ENCODE results near the gene NOC3L. TPM values are rescaled to one million over a fixed set of nuclear protein-coding genes. Genes with fewer than 3 reads are reported as not detected.

NOC3L gene
- total and polyA plus RNA-seq, 9 of the 15 experiments (the other 6 are each of a cell fraction or from before 2014, with no cell fraction given), result 23.8 to 57.6 (median 32.6) TPM

- TF ChIP-seq ZNF277 (CRISPR knock-in tag; IDR thresholded peaks at IDR 0.05; ENCODE audit: borderline replicate concordance), result no peak
- peak; percentile 63 for TF ChIP-seq FIP1L1 (IDR thresholded peaks at IDR 0.05; ENCODE audit: low read depth, low read length, poor library complexity, severe bottlenecking)
- TF ChIP-seq RBFOX2 (IDR thresholded peaks at IDR 0.05; ENCODE audit: low read depth, low read length), result peak; percentile 42
- no peak for TF ChIP-seq SAFB (IDR thresholded peaks at IDR 0.05; ENCODE audit: borderline replicate concordance, low read depth, low read length)
- TF ChIP-seq RBM25 (IDR thresholded peaks at IDR 0.05; ENCODE audit: low read depth, low read length, severe bottlenecking), result peak; percentile 3
- TF ChIP-seq UBTF (IDR thresholded peaks at IDR 0.05; ENCODE audit: borderline replicate concordance in 1 of 2, low read depth in 2 of 2, low read length in 2 of 2), result peak in 1 of 2 experiments; percentile 86; a peak in 2 of 4 replicates
- peak; percentile 40 for TF ChIP-seq RBBP5 (IDR thresholded peaks at IDR 0.05; ENCODE audit: borderline replicate concordance, insufficient read depth, low read length, poor library complexity, severe bottlenecking)
- TF ChIP-seq USF2 (CRISPR knock-in tag; IDR thresholded peaks at IDR 0.05), result no peak
Measured at GRCh38 chr10:94402843-94403379, 40.2 kb upstream of the NOC3L start (continued).
